Stimulated activated CD4-positive, alpha-beta T cell treated with anti-CD3 and anti-CD28 coated beads, Interleukin-12 subunit alpha, Interleukin-12 subunit beta, amount 100 ng/mL, for 4 hours (primary cell): ENCODE data around the gene CACNA1H.
"Not testable (repeated sequence)": the region's sequence is repeated elsewhere in the genome, so short reads cannot be mapped to it uniquely, and the experiment has no call there.

Experiments
- DNase-seq: peaks from one replicate; pipeline ENCODE4 v3.0.0-alpha.2; 2020

CACNA1H gene

DNA sequence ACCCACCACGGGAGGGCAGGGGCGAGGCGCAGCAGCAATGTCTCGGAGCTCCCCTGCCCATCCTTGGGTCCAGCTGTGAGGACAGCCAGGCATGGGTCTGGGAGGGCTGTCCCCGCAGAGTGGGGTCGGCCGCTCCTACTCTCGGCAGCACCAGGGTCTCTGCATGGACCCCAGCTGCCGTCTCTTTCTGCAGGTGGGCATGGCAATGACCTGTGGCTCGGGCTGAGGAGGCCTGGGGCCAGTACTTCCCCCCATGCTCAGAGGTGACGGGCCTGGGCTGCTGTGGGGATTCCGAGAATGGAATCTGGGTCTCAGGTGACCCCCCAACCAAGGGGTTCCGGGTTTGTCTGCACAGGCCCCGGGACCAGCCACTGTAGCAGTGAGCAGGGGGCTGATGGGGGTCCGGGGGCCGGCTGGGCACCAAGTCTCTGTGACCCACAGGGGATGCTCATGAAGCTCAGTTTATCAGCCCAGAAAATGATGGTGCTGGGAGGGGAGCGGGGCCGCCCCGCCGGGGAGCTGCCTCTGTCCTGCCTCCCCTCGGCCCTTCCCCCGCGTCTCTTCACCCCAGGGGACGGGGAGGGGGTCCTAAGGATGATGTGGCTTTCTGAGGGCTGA lies 23.5 kb downstream of the CACNA1H start:
- DNase-seq = no peak

DNA sequence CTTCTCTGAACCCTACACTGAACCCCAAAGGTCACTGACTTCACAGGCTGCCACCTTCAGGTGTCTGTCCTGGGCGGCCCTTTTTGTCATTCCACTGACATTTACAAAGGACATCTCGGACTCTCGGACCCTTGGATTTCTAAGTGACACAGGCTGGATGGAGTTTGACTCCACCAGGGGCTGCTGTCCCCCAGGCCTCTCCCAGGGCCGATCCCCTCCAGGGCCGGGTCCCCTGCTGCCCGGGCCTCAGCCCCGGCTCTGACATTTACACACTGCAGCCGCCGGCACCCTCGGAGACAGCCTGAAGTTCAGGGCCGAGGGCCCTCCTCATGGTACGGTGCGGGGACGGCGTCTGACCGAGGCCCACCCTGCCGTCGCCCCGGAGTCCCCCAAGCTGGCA lies 24.1 kb downstream of the CACNA1H start:
- DNase-seq = no peak

DNA sequence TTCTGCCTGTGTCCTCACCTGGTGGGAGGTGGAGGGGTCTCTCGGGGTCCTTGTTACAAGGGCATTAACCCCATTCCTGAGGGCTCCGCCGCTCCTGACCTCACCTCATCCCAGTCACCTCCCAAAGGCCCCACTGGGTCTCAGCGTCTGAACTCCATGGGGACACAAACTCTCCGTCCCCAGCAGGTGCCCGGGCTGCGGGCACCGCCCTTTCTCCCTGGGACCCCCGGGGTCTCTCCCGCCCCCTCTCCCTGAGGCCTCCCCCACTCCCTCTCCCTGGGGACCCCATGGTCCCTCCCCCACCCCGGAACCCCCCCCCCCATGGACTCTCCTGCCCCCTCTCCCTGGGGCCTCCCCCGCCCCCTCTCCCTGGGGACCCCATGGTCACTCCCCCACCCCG lies 24.8 kb downstream of the CACNA1H start:
- no peak for DNase-seq

DNA sequence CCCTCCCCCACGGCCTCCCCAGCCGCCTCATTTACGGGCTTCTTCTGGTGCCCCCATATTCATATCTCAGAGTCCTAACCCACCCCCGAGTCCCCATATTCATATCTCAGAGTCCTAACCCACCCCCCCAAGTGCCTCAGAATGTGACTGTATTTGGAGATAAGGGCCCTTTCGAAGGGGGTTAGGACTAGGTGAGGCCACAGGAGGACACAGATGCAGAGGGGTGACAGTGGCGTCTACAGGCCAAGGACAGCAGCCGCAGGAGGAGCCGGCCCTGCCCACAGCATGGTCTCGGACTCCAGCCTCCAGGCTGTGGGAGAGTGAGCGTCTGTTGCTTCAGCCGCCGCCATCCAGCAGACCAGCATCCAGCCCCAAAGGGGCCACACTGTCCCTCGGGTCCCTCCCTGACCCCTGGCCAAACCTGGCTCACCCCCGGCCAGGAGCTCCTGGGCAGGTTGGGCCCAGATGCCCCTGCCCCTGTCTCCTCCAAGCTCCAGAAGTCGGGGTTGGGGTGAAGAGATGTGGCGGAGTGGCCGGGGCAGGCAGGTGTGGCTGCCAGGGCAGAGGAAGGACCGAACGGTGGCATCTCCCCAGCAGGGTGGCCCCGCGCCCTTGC lies 25.5 kb downstream of the CACNA1H start:
- no peak for DNase-seq

DNA sequence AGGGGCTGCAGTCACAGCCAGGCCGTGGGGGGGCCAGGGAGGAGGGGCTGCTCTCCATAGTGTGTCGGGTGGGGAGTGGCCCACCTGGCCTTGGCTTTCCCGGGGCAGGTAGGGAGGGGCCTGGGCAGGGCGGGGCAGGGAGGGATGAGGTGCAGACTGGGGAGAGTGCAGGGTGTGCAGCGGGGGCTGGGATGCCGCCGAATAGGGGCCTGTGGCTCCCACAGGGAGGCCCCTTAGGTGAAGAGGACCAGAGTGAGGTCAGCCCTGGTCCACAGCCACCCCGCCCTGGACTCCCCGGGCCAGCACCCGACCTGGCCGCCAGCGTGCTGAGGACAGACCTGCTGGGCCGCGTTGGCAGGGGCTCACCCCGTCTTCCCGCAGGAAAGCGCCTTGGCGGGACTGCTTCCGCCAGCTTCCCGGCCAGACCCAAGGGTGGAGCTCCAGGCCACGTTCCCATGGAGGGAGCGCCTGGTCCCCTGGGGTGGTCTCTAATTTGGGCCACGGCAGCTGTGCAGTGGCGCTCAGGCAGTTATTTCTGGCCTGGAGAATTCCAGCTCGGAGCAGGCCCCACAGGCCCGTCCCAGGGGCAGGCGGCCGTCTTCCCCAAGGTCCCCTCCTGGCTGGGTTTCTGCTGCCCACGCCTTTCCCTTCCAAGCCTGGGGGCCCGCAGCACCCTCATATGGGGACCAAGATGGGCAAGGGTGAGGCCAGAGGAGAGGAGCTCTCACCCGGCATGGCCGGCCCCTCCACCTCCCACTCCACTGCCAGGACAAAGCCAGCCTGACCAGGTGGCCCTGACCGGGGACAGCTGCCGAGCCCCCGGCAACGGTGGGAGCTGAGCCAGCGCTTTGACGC lies 27.9 kb downstream of the CACNA1H start:
- no peak for DNase-seq

DNA sequence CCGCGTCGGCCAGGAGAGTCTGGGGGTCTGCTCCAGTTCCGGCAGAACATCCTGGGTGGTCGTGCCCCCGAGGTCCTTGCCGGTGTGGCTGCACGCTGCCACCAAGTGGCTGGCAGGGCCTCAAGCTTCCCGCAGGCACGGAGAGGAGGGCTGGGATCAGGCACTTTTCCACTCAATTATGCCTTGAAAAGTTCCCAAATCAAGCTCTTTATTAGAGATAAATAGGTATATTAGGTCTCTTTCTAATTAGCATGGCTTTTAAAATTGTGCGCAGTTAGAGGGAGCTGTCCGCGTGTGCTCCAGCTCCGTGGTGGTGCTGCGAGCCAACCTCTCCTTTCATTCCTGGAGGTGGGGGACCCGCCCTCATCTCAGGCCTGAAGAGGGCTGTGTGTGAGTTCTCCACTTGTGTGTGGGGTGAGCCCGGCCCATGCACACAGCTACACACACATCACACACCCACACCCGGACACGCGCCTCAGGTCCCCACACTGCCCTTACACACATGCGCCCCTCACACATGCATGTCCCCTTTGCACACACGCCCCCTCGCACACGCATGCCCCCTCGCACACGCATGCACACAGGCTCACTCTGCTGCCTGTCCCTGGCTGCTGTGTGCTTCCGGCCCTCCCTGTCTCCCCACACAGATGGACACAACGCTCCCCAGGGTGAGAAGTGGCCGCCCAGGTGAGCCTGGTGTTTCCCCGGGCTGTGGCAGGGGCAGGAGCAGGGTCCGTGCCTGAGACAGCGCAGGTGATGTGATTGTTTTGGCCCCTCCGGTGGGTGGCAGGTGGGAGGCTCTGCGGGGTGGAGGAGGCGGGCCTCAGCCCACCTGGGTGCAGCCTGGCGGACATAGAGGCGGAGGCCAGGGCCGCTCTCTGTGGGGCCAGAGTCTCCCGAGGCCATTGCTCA lies 28.8 kb downstream of the CACNA1H start:
- no peak for DNase-seq

DNA sequence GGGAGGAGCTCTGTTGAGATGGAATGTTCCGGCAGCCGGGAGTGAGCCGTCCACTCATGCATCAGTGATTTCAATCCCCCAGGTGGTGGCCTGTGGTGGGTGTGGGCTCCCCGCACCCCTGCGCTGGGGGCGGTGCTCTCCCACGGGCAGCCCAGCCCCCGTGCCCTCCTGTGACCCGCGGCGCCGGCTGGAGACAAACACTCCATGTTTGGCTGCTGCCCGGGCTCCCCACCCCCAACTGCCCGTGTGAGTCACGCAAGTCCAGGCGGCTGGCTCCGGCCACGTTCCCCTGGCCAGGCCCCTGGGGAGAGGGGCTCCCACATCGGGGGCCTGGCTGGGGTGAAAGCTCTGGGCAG lies 29.4 kb downstream of the CACNA1H start:
- no peak for DNase-seq

DNA sequence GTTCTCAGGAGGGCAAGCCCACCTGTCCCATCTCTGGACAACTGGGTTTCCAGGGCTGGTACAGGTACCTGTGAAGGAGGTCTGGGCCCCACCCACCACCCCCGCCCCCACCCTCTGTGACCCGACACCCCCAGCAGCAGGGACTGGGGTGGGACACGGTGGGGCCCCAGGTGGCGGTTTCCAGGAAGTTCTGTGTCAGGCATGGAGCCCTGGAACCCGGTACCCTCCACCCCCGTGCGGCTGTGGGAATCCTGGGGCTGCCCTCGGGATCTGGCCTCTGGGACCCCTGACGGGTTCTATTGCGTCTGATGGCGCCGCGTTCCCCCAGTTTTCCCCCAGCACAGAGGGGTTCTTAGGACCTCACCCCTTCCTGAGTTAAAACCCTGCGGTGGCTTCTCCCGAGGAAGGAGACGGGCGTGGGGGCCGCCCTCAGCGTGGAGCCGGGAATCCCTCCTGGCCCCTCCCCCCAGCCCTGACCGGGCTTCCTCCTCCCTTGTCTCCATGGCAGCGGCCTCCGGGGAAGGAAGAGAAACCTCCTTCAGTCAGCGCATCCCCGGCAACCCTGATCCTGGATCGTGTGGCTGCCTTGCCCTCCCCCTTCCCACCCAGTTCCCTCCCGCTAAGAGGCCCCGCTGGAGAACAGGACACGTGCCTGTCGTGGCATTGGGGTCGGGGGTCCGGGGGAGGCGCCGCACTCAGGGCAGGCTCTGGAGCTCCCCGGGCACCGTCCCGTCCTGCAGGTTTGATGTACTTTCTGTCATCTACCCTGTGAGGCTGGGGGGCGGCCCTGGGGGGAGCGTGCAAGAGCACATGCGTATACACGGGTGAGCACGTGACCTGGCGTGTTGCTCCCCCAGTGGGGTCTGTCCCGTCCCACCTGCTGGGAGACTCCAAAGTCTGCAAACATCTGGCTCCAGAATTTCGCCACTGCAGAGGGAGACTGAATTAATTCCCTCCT lies 30.3 kb downstream of the CACNA1H start:
- DNase-seq = no peak

DNA sequence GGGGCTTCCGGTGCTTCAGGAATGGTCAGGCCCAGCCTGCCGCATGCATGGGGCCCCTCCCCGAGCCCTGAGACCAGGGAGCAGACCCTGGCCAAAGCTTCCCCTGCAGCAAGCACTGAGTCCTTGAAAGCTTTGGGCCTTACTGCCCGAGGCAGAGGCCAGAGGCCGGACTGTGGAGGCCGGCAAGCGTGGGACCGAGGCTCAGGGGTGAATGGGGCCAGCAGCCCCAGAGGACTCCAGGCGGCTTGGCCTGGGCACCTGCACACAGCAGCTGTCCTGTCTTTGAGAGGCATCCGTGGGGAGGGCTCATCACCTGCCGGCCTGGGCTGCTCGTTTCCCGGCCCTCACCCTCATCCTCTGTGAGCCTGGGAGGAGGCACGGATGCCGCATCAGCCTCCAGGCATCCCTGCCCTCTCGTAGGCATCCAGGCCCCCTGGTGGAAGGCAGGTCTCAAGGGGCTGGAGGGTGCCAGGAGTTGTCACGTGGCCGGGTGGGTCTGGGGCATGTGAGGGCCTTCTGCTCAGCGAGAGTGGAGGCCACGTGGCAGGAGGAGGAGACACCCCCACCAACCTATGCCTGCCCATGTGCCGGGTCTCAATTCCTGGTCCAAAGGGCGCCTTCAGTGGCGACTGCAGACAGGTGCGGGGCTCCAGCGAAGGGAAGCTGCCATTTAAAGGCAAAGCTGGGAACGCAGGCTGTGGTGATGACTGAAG lies 31.4 kb downstream of the CACNA1H start:
- DNase-seq = no peak

DNA sequence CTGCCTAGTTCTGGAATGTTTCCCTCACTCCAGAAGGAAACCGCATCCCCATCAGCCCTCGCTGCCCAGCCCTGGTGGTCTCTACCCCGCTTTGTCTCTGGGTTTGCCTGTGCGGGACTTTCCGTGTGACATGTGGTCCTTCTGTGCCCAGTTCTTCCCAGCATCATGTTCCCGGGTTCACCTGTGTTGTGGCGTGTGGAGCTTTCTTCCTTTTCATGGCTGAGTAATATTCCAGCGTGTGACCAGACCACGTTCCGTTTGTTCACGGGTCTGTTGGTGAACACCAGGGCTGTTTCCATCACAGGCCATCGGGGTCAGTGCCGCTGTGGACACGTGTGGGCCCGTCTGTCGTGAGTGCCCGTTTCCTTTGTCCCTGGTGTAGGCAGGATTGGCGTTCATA lies 32.1 kb downstream of the CACNA1H start:
- no peak for DNase-seq

DNA sequence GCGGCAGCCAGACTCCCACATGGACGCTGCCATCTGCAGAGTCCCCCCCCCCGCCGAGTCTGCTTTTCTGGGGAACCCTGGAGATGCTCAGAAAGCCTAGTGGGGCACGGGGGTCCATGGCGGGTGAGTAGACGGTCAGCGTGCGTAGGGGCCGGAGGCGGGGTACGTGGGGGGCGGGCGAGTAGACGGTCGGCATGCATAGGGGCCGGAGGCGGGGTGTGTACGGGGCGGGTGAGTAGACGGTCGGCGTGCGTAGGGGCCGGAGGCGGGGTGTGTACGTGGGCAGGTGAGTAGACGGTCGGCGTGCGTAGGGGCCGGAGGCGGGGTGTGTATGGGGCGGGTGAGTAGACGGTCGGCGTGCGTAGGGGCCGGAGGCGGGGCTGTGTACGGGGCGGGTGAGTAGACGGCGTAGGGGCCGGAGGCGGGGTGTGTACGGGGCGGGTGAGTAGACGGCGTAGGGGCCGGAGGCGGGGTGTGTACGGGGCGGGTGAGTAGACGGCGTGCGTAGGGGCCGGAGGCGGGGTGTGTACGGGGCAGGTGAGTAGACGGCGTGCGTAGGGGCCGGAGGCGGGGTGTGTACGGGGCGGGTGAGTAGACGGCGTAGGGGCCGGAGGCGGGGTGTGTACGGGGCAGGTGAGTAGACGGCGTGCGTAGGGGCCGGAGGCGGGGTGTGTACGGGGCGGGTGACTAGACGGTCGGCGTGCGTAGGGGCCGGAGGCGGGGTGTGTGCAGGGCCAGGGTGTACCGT lies 32.7 kb downstream of the CACNA1H start:
- not testable (repeated sequence) for DNase-seq

DNA sequence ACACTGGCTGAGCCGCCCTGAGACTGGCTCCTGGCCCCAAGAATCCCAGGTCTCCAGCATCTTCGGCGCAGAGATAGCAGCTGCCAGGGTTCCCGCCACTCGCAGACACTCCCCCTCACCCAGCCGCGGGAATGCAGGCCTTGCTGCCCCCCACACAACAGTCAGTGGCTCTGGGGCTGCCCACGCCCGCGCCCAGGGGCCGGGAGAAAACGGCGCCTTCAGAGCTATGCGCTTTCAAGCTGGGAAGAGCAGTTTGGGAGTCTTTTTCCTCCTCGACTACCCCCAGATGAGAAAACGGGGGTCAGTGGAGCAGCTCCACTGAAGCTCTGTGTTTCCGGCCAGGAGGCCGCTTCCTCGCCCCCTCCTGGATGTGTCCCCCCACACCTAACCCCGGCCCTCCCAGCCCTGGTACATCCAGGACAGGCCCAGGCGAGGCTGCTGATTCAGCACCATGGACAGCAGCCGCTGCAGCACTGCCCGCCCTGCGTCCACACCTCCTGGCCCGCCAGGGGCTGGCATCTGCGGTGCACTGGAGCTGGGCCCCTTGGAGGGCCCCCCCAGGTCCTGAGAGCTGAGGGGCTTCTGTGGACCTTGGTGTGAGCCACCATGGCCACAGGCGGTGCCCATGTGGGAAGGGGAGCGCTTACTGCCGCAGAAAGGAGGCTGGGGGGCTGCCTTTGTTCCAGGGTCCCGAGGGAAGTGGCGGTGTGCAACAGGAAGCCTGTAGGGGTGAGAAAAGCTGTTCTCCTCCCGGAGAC lies 35.7 kb downstream of the CACNA1H start:
- peak; percentile 38 for DNase-seq

DNA sequence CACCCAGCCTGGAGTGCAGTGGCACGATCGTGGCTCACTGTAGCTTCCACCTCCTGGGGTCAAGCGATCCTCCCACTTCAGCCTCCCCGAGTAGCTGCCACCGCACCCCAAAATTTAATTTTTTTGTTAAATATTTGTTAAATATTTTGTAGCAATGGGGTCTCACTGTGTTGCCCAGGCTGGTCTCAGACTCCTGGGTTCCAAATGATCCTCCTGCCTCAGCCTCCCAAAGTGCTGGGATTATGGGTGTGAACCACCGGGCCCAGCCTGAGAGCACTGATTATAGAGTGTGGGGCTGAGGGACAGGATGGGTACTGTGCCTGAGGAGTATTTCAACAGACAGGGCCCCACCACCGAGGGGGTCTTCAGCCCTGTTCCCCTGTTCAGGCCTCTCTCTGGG lies 36.5 kb downstream of the CACNA1H start:
- no peak for DNase-seq

DNA sequence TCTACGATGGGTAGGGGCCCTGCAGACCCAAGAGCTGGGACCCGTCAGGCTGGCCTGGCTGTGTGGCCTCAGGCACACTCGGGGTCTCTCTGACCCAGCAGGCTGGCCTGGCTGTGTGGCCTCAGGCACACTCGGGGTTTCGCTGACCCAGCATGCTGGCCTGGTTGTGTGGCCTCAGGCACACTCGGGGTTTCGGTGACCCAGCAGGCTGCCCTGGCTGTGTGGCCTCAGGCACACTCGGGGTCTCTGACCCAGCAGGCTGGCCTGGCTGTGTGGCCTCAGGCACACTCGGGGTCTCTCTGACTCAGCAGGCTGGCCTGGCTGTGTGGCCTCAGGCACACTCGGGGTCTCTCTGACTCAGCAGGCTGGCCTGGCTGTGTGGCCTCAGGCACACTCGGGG lies 37.9 kb downstream of the CACNA1H start:
- not testable (repeated sequence) for DNase-seq

DNA sequence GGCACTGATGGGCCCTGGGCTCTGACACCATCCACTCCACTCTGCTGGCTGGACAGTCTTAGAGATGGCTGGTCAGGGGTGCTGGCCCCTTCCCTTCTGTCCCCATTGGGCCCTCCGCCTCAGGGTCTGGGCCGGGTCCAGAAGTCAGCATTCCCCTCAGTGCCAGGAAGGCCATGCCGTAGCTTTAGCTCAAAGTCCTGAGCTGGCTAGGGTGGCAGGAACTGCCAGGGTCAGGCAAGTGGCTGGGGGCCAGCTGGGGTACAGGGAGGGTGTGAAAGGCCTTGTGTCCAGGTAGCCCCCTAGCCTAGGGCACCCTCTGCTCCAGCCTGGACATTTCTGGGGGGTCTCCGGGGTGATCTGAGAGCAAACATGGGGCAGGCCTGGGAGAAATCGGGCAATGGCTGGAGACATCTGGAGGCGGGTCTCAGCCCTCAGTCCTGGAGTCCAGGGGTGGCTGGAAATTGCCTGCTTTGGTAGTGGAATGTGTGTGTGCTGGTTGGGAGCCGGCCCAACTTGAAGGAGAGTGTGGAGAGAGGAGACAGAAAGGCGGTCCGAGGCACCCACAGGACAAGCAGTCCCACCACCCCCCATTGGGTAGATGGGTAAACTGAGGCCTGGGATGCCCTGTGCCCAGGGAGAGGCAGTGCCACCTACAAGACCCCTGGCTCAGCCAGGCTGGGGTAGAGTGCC lies 39.6 kb downstream of the CACNA1H start:
- no peak for DNase-seq

DNA sequence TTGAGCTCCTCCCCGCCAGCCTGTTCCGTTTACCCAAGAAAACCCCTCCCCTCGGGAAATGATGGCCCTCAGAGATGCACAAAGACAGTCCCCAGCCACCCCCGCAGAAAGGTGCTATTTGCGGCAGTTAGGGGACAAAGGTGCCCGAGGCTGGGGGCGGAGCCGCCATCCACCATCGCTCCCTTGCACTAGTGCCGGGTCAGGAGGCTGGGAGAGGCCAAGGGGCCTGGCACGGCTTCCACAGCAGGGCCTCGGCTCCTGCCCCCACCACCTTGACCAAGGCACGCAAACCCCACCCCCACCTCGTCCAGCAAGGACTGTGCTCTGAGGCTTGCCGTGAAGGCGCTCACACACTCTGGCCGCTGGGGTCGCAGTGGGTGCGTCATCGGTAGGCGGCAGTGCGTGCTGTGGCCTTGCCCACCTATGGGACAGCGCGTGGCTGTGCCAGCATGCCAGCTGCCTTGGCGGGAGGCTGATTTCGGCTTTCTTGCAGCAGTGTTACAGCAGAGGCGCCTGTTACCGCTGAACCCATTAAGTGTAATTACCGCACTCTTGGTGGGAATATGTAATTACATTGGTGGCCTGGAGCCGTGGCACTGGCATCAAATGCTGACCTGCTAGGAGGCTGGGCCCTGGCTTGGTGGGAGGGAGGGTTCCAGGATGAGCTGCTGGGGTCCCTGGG lies 40.4 kb downstream of the CACNA1H start:
- no peak for DNase-seq

DNA sequence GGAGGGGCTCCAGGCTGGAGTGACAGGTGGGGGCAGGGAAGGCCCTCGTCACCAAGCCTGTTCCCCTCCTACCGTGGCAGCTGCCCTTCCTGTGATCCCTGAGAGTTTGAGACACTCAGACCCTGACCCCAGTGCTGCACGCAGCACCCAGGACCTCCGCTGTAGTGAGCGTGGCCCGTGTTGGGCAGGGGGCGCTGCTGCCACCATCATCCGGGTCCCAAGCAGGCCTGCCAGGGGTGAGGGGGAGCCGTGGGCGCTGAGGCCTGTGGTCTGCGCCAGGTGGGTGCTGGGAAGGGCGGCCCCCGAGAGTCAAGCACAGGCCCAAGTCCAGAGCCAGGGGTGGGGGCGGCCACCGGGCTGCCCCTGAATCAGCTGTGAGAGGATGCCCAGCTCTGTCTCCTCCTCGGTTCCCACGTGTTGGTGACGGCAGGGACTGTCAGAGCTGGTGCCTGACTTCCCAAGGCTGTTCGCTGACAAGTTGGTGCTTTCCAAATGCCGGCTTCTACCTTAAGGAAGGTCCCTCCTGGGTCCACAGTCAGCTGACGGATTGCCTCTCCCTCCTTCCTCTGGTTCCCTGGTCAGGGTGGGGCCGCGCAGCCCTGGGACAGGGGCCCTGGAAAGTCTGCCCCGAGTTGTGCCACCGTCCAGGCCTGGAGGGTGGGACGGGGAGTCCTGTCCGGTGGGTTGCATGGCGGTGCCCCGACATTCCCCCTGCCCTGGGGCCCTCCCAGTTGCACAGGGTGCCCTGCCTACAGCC lies 41.1 kb downstream of the CACNA1H start:
- DNase-seq = no peak
